Activated CD4-positive, alpha-beta T cell treated with anti-CD3 and anti-CD28 coated beads for 48 hours (primary cell): ENCODE results near the gene MTARC1.
A peak's percentile ranks its signal among the peaks of the same experiment; 100 is the strongest.

ENCODE experiments used
- DNase-seq: peaks from one replicate; pipeline ENCODE4 v3.0.0-alpha.2; 2020

Gene MTARC1

GRCh38 chr1:220786337-220787068 is at the start of gene MTARC1:
Gene MTARC1, plus strand, starts transcription at chr1:220786913. Its CDS starts 32 bp downstream, at chr1:220786945.
- DNase-seq, result peak; percentile 4

GRCh38 chr1:220741349-220741748 is 45.4 kb upstream of the MTARC1 start:
- DNase-seq, result no peak

GRCh38 chr1:220741825-220742224 is 44.9 kb upstream of the MTARC1 start:
- DNase-seq, result no peak

- no peak for DNase-seq
Measured at GRCh38 chr1:220742520-220742919, 44.2 kb upstream of the MTARC1 start.

- DNase-seq, result no peak
Measured at GRCh38 chr1:220746851-220747250, 39.9 kb upstream of the MTARC1 start.

GRCh38 chr1:220747437-220748088 is 39.1 kb upstream of the MTARC1 start:
- DNase-seq, result no peak

- DNase-seq, result peak; percentile 21
Measured at GRCh38 chr1:220748089-220748934, 38.4 kb upstream of the MTARC1 start, which contains the start of gene MTARC2. Gene MTARC2, plus strand, starts transcription at chr1:220748322. Its CDS starts 210 bp downstream, at chr1:220748532.

GRCh38 chr1:220748936-220749335 is 37.8 kb upstream of the MTARC1 start:
- DNase-seq, result no peak

- no peak for DNase-seq
Measured at GRCh38 chr1:220750131-220750515, 36.6 kb upstream of the MTARC1 start.

- no peak for DNase-seq
Measured at GRCh38 chr1:220751111-220751510, 35.6 kb upstream of the MTARC1 start.

- no peak for DNase-seq
Measured at GRCh38 chr1:220754212-220754917, 32.3 kb upstream of the MTARC1 start.

- DNase-seq, result no peak
Measured at GRCh38 chr1:220754918-220755295, 31.8 kb upstream of the MTARC1 start.

GRCh38 chr1:220755309-220755708 is 31.4 kb upstream of the MTARC1 start:
- no peak for DNase-seq

- no peak for DNase-seq
Measured at GRCh38 chr1:220757441-220757840, 29.3 kb upstream of the MTARC1 start.

- no peak for DNase-seq
Measured at GRCh38 chr1:220759147-220759546, 27.6 kb upstream of the MTARC1 start.

- no peak for DNase-seq
Measured at GRCh38 chr1:220761688-220762427, 24.9 kb upstream of the MTARC1 start.

GRCh38 chr1:220764757-220765156 is 22.0 kb upstream of the MTARC1 start:
- DNase-seq, result no peak

GRCh38 chr1:220767312-220768125 is 19.2 kb upstream of the MTARC1 start:
- DNase-seq, result no peak

GRCh38 chr1:220768126-220768601 is 18.5 kb upstream of the MTARC1 start:
- no peak for DNase-seq

GRCh38 chr1:220769205-220769604 is 17.5 kb upstream of the MTARC1 start:
- DNase-seq, result no peak
